ENCODE data around the gene TNFRSF19. TPM values are rescaled to one million over a fixed set of nuclear protein-coding genes. Genes with fewer than 3 reads are reported as not detected.

TNFRSF19 gene
- total and polyA plus RNA-seq, 8 donors, result 1.5 to 14.1 (median 3.0) TPM

GRCh38 chr13:23651439-23651838, 81.2 kb downstream of the TNFRSF19 start:
- intact Hi-C loops (cut with DNase I), result no loop called here
- Histone ChIP-seq H3K36me3 (no peaks in the 10 kb centered on the region), H3K27me3 (no peaks in the 10 kb centered on the region), H3K27ac (no peak overlapping the region), H3K9me3 (no peaks in the 10 kb centered on the region), H3K4me1 (peaks cover 0 to 3% (median 2%) of the 10 kb centered on the region in 3 donors), H3K4me3 (no peak overlapping the region)
- FAIRE-seq (no peak), DNase-seq (no peak), ATAC-seq (no peak)
- 80 to 88% methylated on average over 1 of the region's 1 CpG for WGBS, 2 donors
- TF ChIP-seq, protein P1, sequence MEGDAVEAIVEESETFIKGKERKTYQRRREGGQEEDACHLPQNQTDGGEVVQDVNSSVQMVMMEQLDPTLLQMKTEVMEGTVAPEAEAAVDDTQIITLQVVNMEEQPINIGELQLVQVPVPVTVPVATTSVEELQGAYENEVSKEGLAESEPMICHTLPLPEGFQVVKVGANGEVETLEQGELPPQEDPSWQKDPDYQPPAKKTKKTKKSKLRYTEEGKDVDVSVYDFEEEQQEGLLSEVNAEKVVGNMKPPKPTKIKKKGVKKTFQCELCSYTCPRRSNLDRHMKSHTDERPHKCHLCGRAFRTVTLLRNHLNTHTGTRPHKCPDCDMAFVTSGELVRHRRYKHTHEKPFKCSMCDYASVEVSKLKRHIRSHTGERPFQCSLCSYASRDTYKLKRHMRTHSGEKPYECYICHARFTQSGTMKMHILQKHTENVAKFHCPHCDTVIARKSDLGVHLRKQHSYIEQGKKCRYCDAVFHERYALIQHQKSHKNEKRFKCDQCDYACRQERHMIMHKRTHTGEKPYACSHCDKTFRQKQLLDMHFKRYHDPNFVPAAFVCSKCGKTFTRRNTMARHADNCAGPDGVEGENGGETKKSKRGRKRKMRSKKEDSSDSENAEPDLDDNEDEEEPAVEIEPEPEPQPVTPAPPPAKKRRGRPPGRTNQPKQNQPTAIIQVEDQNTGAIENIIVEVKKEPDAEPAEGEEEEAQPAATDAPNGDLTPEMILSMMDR (IDR thresholded peaks at IDR 0.05), result no peak

GRCh38 chr13:23651887-23652286, 81.7 kb downstream of the TNFRSF19 start:
- no peak for ATAC-seq
- intact Hi-C loops (cut with DNase I), result no loop called here
- H3K4me1 ChIP-seq, result peaks cover 0 to 8% (median 6%) of the 10 kb centered on the region in 3 donors

DNA sequence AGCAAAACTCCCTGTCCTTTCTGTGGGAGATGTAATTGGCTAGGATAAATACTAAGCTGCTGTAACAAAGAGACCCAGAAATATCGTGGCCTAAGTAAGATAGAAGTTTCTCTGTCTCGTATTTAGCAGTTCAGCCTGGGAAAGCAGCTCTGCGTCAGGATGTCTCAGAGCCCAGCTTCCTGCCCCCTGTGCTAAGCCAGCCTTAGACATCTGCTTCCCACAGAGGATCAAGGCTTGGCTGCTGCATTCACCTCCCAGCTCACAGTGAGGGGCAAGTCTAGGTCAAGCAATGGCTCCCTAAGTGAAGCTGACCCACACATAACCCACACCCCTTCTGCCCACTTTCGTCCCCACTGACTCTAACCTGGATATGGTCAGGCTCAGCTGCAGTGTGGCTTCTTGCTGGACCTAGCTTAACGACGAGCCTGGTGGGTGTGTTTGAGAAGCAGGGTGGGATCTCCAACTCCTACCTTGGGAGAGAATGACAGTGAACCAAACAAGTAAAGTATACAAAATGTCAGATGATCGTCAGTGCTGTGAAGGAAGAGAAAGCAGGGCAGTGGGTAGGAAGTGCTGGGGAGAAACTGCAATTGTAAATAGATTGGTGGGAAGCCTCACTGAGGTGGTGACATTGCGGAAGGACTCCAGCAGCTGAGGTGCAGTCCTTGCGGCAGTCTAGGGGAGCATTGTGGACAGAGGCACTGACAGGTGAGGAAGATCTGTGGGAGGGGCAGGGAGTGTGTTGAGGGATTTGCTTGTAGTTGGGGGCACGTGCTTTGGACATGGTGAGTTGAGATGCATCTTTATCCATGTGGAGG, 82.9 kb downstream of the TNFRSF19 start:
- Histone ChIP-seq H3K4me1 (peaks cover 0 to 15% (median 8%) of the 10 kb centered on the region in 3 donors), H3K4me3 (no peak overlapping the region), H3K36me3 (no peaks in the 10 kb centered on the region), H3K27me3 (no peaks in the 10 kb centered on the region), H3K9me3 (no peaks in the 10 kb centered on the region), H3K27ac (peak overlapping the region in 2 of 4 donors; percentile 1 to 28)
- WGBS, 2 donors, result 80 to 84% methylated on average over 10 of the region's 10 CpGs
- DNase-seq (no peak), ATAC-seq (no peak), FAIRE-seq (no peak)
- TF ChIP-seq, protein P1 (IDR thresholded peaks at IDR 0.05), result no peak
- intact Hi-C loops (cut with DNase I), result no loop called here

More at GRCh38 chr13:23651887-23652286, 81.7 kb downstream of the TNFRSF19 start:
- Histone ChIP-seq H3K27me3 (no peaks in the 10 kb centered on the region), H3K4me3 (no peak overlapping the region), H3K9me3 (no peaks in the 10 kb centered on the region), H3K27ac (no peak overlapping the region), H3K36me3 (no peaks in the 10 kb centered on the region)
- FAIRE-seq, result no peak
- WGBS, 2 donors, result 77 to 86% methylated on average over 2 of the region's 2 CpGs
- TF ChIP-seq, protein P1 (IDR thresholded peaks at IDR 0.05), result no peak
- no peak for DNase-seq

GRCh38 chr13:23654111-23655110, 84.2 kb downstream of the TNFRSF19 start:
- no peaks in the 10 kb centered on the region for H3K27me3 ChIP-seq
- no peak overlapping the region for H3K4me3 ChIP-seq
- intact Hi-C loops (cut with DNase I), result no loop called here
- DNase-seq, result no peak
- H3K4me1 ChIP-seq, result peaks cover 0 to 15% (median 8%) of the 10 kb centered on the region in 3 donors
- no peaks in the 10 kb centered on the region for H3K9me3 ChIP-seq
- TF ChIP-seq, protein P1 (IDR thresholded peaks at IDR 0.05), result no peak
- ATAC-seq, result peak in 3 of 4 donors; percentile 53 to 61 (median 55)
- peak overlapping the region in 2 of 4 donors; percentile 28 for H3K27ac ChIP-seq
- WGBS, 2 donors, result 81 to 82% methylated on average over 11 of the region's 11 CpGs
- no peak for FAIRE-seq
- no peaks in the 10 kb centered on the region for H3K36me3 ChIP-seq
